DOHH2 (cell line): ENCODE measurements around the gene CACNA1A.

Experiments
- H3F3A ChIP-seq: fragments of 200-600 bp; sonication (generic), shearing (Covaris generic); 2 replicates; pipeline ENCODE4 v1.6.0; 2016; ENCODE audit warnings: antibody characterized with exemption, mild to moderate bottlenecking; ENCODE audit not compliant: control insufficient read depth, insufficient read depth
- H3K27ac ChIP-seq: fragments of 200-600 bp; sonication (generic); 2 replicates; pipeline ENCODE4 v1.5.1; 2014; ENCODE audit warnings: low read depth, mild to moderate bottlenecking, low read length, moderate library complexity
- H3K27me3 ChIP-seq: fragments of 200-600 bp; sonication (generic); 2 replicates; pipeline ENCODE4 v1.6.1; 2014; ENCODE audit warnings: mild to moderate bottlenecking, low read length, mixed read lengths; ENCODE audit not compliant: control insufficient read depth
- H3K36me3 ChIP-seq: fragments of 200-600 bp; sonication (generic); 2 replicates; pipeline ENCODE4 v1.6.1; 2014; ENCODE audit warnings: mild to moderate bottlenecking, low read length, moderate library complexity, mixed read lengths; ENCODE audit not compliant: control insufficient read depth
- H3K4me1 ChIP-seq: fragments of 200-600 bp; sonication (generic); 2 replicates; pipeline ENCODE4 v1.6.1; 2014; ENCODE audit warnings: mild to moderate bottlenecking, low read length, mixed read lengths; ENCODE audit not compliant: control insufficient read depth
- H3K4me2 ChIP-seq: fragments of 200-600 bp; sonication (generic); 2 replicates; pipeline ENCODE4 v1.6.0; 2014; ENCODE audit warnings: mild to moderate bottlenecking, low read length, moderate library complexity
- H3K4me3 ChIP-seq: fragments of 200-600 bp; sonication (generic); 2 replicates; pipeline ENCODE4 v1.5.1; 2014; ENCODE audit warnings: mild to moderate bottlenecking, low read length, mixed read lengths
- H3K79me2 ChIP-seq: fragments of 200-600 bp; sonication (generic); 2 replicates; pipeline ENCODE4 v1.6.1; 2014; ENCODE audit warnings: mild to moderate bottlenecking, low read length, mixed read lengths; ENCODE audit not compliant: control insufficient read depth
- H3K9me2 ChIP-seq: fragments of 200-600 bp; sonication (generic); replicated peaks from 2 replicates; pipeline ENCODE4 v1.6.1; 2014; ENCODE audit warnings: mild to moderate bottlenecking, low read length, mixed read lengths; ENCODE audit not compliant: control insufficient read depth
- H3K9me3 ChIP-seq: fragments of 200-600 bp; sonication (generic); 2 replicates; pipeline ENCODE4 v1.6.1; 2014; ENCODE audit warnings: antibody characterized with exemption, low read length, mixed read lengths; ENCODE audit not compliant: control insufficient read depth, insufficient read depth
- H4K20me1 ChIP-seq: fragments of 200-600 bp; sonication (generic); 2 replicates; pipeline ENCODE4 v1.6.0; 2014; ENCODE audit warnings: low read depth, mild to moderate bottlenecking, antibody characterized with exemption, low read length, moderate library complexity; ENCODE audit not compliant: control insufficient read depth, insufficient read depth
- CTCF ChIP-seq: fragments of 200-600 bp; sonication (generic); IDR thresholded peaks from one replicate; pipeline ENCODE4 v1.5.1; 2014; ENCODE audit warnings: antibody characterized with exemption, mild to moderate bottlenecking, low read depth, low read length; ENCODE audit not compliant: poor library complexity, severe bottlenecking
- EZH2phosphoT487 ChIP-seq: fragments of 200-600 bp; sonication (generic); IDR thresholded peaks from 2 replicates; pipeline ENCODE4 v1.6.1; 2017; ENCODE audit warnings: borderline replicate concordance, mild to moderate bottlenecking, antibody characterized with exemption, low read length, moderate library complexity, mixed read lengths

Gene CACNA1A

GRCh38 chr19:13229246-13229645 is 277.0 kb downstream of the CACNA1A start:
- H3K27me3 ChIP-seq: peaks cover 10% of the 10 kb centered on the region
- no peaks in the 10 kb centered on the region for H3K9me2 ChIP-seq
- TF ChIP-seq EZH2phosphoT487: no peak
- TF ChIP-seq CTCF: no peak
- no peak overlapping the region for H3K4me3 ChIP-seq
- H3K79me2 ChIP-seq: no peaks in the 10 kb centered on the region
- H3F3A ChIP-seq: no peaks in the 10 kb centered on the region
- peaks cover 5% of the 10 kb centered on the region for H3K4me1 ChIP-seq
- no peak overlapping the region for H3K27ac ChIP-seq
- no peaks in the 10 kb centered on the region for H4K20me1 ChIP-seq
- H3K9me3 ChIP-seq: no peaks in the 10 kb centered on the region
- H3K4me2 ChIP-seq: no peak overlapping the region
- no peaks in the 10 kb centered on the region for H3K36me3 ChIP-seq

- no peaks in the 10 kb centered on the region for H3K79me2 ChIP-seq
- no peak overlapping the region for H3K4me3 ChIP-seq
- H4K20me1 ChIP-seq: no peaks in the 10 kb centered on the region
- peaks cover under 1% of the 10 kb centered on the region; the same call in 1 of the 2 replicates for H3K4me1 ChIP-seq
- no peaks in the 10 kb centered on the region for H3K36me3 ChIP-seq
- no peak overlapping the region for H3K4me2 ChIP-seq
- TF ChIP-seq EZH2phosphoT487 (no peak), CTCF (peak; percentile 33)
- no peaks in the 10 kb centered on the region for H3K9me2 ChIP-seq
- peaks cover 10% of the 10 kb centered on the region for H3K27me3 ChIP-seq
- no peaks in the 10 kb centered on the region for H3K9me3 ChIP-seq
- H3F3A ChIP-seq: no peaks in the 10 kb centered on the region
- no peak overlapping the region for H3K27ac ChIP-seq
Observed at GRCh38 chr19:13228561-13228960, 277.7 kb downstream of the CACNA1A start.

- Histone ChIP-seq H3K9me2 (no peaks in the 10 kb centered on the region), H3K4me1 (no peaks in the 10 kb centered on the region), H3K4me2 (no peak overlapping the region), H3K36me3 (no peaks in the 10 kb centered on the region), H3K4me3 (no peak overlapping the region), H3K27me3 (peaks cover 10% of the 10 kb centered on the region), H3K9me3 (no peaks in the 10 kb centered on the region), H3F3A (no peaks in the 10 kb centered on the region), H4K20me1 (no peaks in the 10 kb centered on the region), H3K79me2 (no peaks in the 10 kb centered on the region), H3K27ac (no peak overlapping the region)
- no peak for TF ChIP-seq CTCF
- no peak for TF ChIP-seq EZH2phosphoT487
Observed at GRCh38 chr19:13226983-13227382, 279.3 kb downstream of the CACNA1A start.
